ENCODE results near the gene RPLP2.

RPLP2 gene

GRCh38 chr11:828506-829175, 18.9 kb downstream of the RPLP2 start (continued):
- TF ChIP-seq ZBTB44 (tag by site-specific recombination; IDR thresholded peaks at IDR 0.05): no peak

GRCh38 chr11:829176-829846, 19.5 kb downstream of the RPLP2 start:
- no peak overlapping the region for H3K27ac ChIP-seq (ENCODE audit: extremely low read depth, low read depth, low read length)
- H3K9me3 ChIP-seq (ENCODE audit: control insufficient read depth, insufficient read depth, low read depth, low read length): no peaks in the 10 kb centered on the region
- ChIA-PET POLR2A (interaction anchor here (0.6 to 15.0 kb wide), 3 partner anchors 13 to 46 kb away, joined by 5 to 202 read pairs (median 70); partner anchors contain the start of genes PNPLA2, POLR2L and TSPAN4), CTCF (interaction anchor here (0.8 to 1.3 kb wide), 2 partner anchors 18 to 222 kb away, joined by 3 to 5 read pairs; no protein-coding TSS in a partner anchor)
- no peaks in the 10 kb centered on the region; the same call in 1 of the 2 replicates for H3K4me1 ChIP-seq (ENCODE audit: control insufficient read depth, insufficient read depth, low read length)
- peaks cover 0 to 19% of the 10 kb centered on the region in 2 experiments; a peak in 1 of 3 replicates for H3K36me3 ChIP-seq (ENCODE audit: control insufficient read depth in 2 of 2, insufficient read depth in 1 of 2, low read length in 2 of 2)
- H3K4me3 ChIP-seq (ENCODE audit: low read depth, low read length): no peak overlapping the region
- TF ChIP-seq ZNF24 (tag by site-specific recombination; IDR thresholded peaks at IDR 0.05) (no peak), SP2 (tag by site-specific recombination; IDR thresholded peaks at IDR 0.05) (peak; percentile 12; the same call in 1 of the 2 replicates)

GRCh38 chr11:829847-830294, 20.1 kb downstream of the RPLP2 start:
- Histone ChIP-seq H3K36me3 (ENCODE audit: control insufficient read depth in 2 of 2, insufficient read depth in 1 of 2, low read length in 2 of 2) (peaks cover 0 to 19% of the 10 kb centered on the region in 2 experiments; a peak in 1 of 3 replicates), H3K4me1 (ENCODE audit: control insufficient read depth, insufficient read depth, low read length) (no peaks in the 10 kb centered on the region; the same call in 1 of the 2 replicates), H3K9me3 (ENCODE audit: control insufficient read depth, insufficient read depth, low read depth, low read length) (no peaks in the 10 kb centered on the region), H3K27ac (ENCODE audit: extremely low read depth, low read depth, low read length) (no peak overlapping the region), H3K4me3 (ENCODE audit: low read depth, low read length) (peak overlapping the region; percentile 9; the same call in 1 of the 2 replicates)
- TF ChIP-seq ZNF202 (tag by site-specific recombination; IDR thresholded peaks at IDR 0.05; ENCODE audit: borderline replicate concordance) (no peak), ZNF704 (tag by site-specific recombination; IDR thresholded peaks at IDR 0.05) (no peak), ZNF837 (tag by site-specific recombination; IDR thresholded peaks at IDR 0.05) (no peak), ZNF768 (tag by site-specific recombination; IDR thresholded peaks at IDR 0.05) (no peak), ZNF514 (tag by site-specific recombination; IDR thresholded peaks at IDR 0.05) (no peak), ZNF175 (tag by site-specific recombination; IDR thresholded peaks at IDR 0.05) (no peak), ZNF169 (tag by site-specific recombination; IDR thresholded peaks at IDR 0.05) (no peak), ZNF555 (tag by site-specific recombination; conservative IDR thresholded peaks at IDR 0.05) (no peak), ZNF174 (tag by site-specific recombination; IDR thresholded peaks at IDR 0.05) (no peak), ZNF362 (tag by site-specific recombination; IDR thresholded peaks at IDR 0.05) (no peak), ZNF76 (tag by site-specific recombination; IDR thresholded peaks at IDR 0.05; ENCODE audit: borderline replicate concordance, low read depth) (no peak), SALL2 (tag by site-specific recombination; IDR thresholded peaks at IDR 0.05; ENCODE audit: borderline replicate concordance) (no peak)
- ChIA-PET CTCF (interaction anchor here (0.8 kb wide), 1 partner anchor 19 kb away, joined by 3 read pairs; no protein-coding TSS in a partner anchor), POLR2A (interaction anchor here (0.6 to 15.0 kb wide), 4 partner anchors 12 to 46 kb away, joined by 4 to 202 read pairs (median 38); partner anchors contain the start of genes PNPLA2, POLR2L and TSPAN4)

Measured in HEK293 (cell line).